ENCODE measurements around the gene SUGP1.

The SUGP1 gene

DNA sequence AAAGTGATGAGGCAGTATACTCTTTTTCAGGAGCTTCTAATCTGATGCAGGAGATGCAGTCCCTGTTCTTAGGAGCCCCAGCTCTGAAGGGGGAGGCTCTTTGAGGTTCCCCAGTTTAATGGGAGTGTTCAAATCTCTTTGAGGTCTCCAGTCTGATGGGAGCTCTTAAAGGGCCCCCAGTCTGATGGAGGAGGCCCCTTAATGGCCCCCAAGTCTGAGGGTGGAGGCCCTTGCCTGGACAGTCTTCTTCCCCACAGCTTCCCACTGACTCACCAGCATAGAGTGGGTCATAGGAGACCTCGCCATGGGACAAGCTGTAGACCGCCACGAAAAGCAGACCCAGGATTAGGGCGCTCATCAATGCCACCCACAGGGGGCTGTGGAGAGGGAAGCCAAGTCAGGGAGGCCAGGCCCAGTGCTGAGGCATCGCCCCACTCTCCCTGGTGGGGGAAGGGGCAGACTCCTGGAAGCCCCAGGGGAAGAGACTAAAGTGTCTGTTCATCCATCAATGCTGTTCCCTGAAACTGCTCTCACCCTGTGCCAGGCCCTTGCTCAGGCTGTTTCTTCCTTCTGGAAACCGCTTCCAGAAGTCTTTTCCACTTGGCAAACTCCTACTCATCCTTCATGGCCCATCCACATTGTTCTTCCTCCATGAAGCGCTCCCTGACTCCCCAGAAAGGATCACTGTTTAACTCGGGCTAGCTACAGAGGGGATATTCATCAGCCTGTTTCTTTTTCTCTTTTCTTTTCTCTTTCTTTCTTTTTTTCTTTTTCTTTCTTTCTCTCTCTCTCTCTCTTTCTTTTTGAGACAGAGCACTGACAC lies 49.3 kb downstream of the SUGP1 start:
- no peak overlapping the region for H3K9ac ChIP-seq (ENCODE audit: low read depth, low read length)
- H3K27me3 ChIP-seq (ENCODE audit: insufficient read depth, low read length, poor library complexity): no peaks in the 10 kb centered on the region
- TF ChIP-seq, protein P1, sequence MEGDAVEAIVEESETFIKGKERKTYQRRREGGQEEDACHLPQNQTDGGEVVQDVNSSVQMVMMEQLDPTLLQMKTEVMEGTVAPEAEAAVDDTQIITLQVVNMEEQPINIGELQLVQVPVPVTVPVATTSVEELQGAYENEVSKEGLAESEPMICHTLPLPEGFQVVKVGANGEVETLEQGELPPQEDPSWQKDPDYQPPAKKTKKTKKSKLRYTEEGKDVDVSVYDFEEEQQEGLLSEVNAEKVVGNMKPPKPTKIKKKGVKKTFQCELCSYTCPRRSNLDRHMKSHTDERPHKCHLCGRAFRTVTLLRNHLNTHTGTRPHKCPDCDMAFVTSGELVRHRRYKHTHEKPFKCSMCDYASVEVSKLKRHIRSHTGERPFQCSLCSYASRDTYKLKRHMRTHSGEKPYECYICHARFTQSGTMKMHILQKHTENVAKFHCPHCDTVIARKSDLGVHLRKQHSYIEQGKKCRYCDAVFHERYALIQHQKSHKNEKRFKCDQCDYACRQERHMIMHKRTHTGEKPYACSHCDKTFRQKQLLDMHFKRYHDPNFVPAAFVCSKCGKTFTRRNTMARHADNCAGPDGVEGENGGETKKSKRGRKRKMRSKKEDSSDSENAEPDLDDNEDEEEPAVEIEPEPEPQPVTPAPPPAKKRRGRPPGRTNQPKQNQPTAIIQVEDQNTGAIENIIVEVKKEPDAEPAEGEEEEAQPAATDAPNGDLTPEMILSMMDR (IDR thresholded peaks at IDR 0.05; ENCODE audit: borderline replicate concordance, extremely low read depth, low read length, poor library complexity, severe bottlenecking): no peak
- TF ChIP-seq EZH2 (IDR thresholded peaks at IDR 0.05; ENCODE audit: borderline replicate concordance, low read depth, low read length, severe bottlenecking): no peak
- H3K4me3 ChIP-seq (ENCODE audit: low read depth in 1 of 2, low read length in 2 of 2): no peak overlapping the region
- no peak overlapping the region for H3K4me2 ChIP-seq (ENCODE audit: insufficient read depth, low read length)
- H4K20me1 ChIP-seq (ENCODE audit: insufficient read depth, low read length): peaks cover 8% of the 10 kb centered on the region
- no peak overlapping the region for H3K27ac ChIP-seq (ENCODE audit: low read length)
- DNase-seq: no peak
- no peaks in the 10 kb centered on the region for H3K9me3 ChIP-seq (ENCODE audit: insufficient read depth, low read length, severe bottlenecking)
- no peak for ATAC-seq (ENCODE audit: insufficient read depth, low read depth)
- H2AFZ ChIP-seq (ENCODE audit: low read depth, low read length): no peak overlapping the region
- H3K4me1 ChIP-seq (ENCODE audit: insufficient read depth, low read length): no peaks in the 10 kb centered on the region
- H3K79me2 ChIP-seq (ENCODE audit: insufficient read depth, low read length): no peaks in the 10 kb centered on the region
- peaks cover 9% of the 10 kb centered on the region for H3K36me3 ChIP-seq (ENCODE audit: insufficient read depth, low read length)

DNA sequence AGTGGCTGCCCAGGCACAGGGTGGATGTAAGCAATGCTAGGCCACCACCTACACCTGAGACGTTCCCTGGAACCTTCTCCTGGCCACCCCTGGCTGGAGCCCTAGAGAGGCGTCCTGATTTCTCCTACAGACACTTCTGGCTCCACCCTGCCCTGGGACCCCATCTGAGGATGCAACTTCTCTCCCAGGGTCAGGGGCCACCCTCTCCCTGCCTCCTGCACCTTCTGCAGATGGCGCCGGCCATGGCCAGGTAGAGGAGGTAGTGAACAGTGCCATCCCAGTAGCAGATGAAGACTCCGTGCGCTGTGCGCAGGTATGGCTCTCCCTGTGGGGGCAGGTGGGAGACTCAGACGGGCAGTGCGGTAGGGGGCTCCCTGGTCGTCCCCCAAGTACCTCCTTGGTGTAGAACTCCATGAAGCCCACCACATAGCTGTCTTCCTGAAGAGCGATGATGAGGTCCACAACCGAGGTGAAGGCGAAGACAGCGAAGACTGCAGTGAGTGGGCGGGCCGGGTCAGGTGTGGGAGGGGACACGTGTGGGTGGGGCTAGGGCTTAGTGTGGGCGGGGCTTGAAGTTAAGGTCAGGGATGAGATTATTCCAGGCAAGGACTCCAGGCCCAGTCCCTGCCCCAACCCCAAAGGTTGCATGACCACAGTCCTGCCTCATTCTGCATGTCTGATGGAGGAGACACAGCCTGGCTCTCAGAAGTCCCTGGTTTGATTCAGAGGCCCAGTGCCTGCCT lies 50.2 kb downstream of the SUGP1 start:
- ATAC-seq (ENCODE audit: insufficient read depth, low read depth): no peak
- Histone ChIP-seq H3K27me3 (ENCODE audit: insufficient read depth, low read length, poor library complexity) (no peaks in the 10 kb centered on the region), H3K36me3 (ENCODE audit: insufficient read depth, low read length) (peaks cover 1% of the 10 kb centered on the region; the same call in 1 of the 2 replicates), H3K4me2 (ENCODE audit: insufficient read depth, low read length) (no peak overlapping the region), H2AFZ (ENCODE audit: low read depth, low read length) (no peak overlapping the region), H3K27ac (ENCODE audit: low read length) (no peak overlapping the region), H4K20me1 (ENCODE audit: insufficient read depth, low read length) (peaks cover 7% of the 10 kb centered on the region), H3K79me2 (ENCODE audit: insufficient read depth, low read length) (no peaks in the 10 kb centered on the region), H3K4me3 (ENCODE audit: low read depth in 1 of 2, low read length in 2 of 2) (no peak overlapping the region), H3K9ac (ENCODE audit: low read depth, low read length) (no peak overlapping the region), H3K4me1 (ENCODE audit: insufficient read depth, low read length) (no peaks in the 10 kb centered on the region), H3K9me3 (ENCODE audit: insufficient read depth, low read length, severe bottlenecking) (no peaks in the 10 kb centered on the region)
- TF ChIP-seq, protein P1 (IDR thresholded peaks at IDR 0.05; ENCODE audit: borderline replicate concordance, extremely low read depth, low read length, poor library complexity, severe bottlenecking): no peak
- TF ChIP-seq EZH2 (IDR thresholded peaks at IDR 0.05; ENCODE audit: borderline replicate concordance, low read depth, low read length, severe bottlenecking): no peak
- DNase-seq: no peak

DNA sequence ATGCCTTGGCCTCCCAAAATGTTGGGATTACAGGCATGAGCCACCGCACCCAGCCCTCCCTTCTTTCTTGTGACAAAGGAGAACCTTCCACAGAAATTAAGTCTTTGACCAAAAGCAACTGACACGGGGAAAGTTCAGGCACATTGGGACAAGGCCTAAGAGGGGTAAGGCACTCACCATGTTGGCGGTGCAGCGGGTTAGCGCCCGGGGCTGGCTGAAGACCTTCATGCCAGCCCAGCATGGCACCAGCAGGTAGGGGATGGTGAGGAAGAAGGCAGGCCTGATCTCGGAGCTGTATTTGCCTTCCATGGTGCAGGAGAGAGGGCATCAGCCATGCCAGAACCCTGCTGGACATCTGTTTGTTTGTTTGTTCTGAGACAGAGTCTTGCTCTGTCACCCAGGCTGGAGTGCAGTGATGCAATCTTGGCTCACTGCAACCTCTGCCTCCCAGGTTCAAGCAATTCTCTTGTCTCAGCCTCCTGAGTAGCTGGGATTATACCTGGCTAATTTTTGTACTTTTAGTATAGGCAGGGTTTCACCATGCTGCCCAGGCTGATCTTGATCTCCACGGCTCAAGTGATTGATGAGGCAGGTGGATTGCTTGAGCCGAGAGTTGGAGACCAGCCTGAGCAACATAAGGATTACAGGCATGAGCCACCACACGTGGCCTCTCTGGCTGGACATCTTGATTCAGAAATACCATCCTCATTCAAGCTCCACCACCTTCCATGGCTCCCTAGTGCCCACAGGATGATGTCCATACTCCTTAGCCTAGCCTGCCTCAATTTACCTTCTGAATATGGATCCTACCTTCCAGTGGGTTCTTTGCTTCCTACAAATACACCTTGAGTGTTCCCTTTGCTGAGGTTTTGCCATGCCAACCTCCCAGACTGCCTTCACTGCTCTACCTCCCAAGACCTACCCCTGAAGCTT lies 51.6 kb downstream of the SUGP1 start:
- Histone ChIP-seq H3K79me2 (ENCODE audit: insufficient read depth, low read length) (no peaks in the 10 kb centered on the region), H3K27ac (ENCODE audit: low read length) (no peak overlapping the region), H3K4me3 (ENCODE audit: low read depth in 1 of 2, low read length in 2 of 2) (no peak overlapping the region), H2AFZ (ENCODE audit: low read depth, low read length) (no peak overlapping the region), H4K20me1 (ENCODE audit: insufficient read depth, low read length) (peaks cover 5% of the 10 kb centered on the region; the same call in 1 of the 2 replicates), H3K4me2 (ENCODE audit: insufficient read depth, low read length) (no peak overlapping the region), H3K27me3 (ENCODE audit: insufficient read depth, low read length, poor library complexity) (no peaks in the 10 kb centered on the region), H3K9ac (ENCODE audit: low read depth, low read length) (no peak overlapping the region), H3K9me3 (ENCODE audit: insufficient read depth, low read length, severe bottlenecking) (no peaks in the 10 kb centered on the region), H3K4me1 (ENCODE audit: insufficient read depth, low read length) (no peaks in the 10 kb centered on the region), H3K36me3 (ENCODE audit: insufficient read depth, low read length) (no peaks in the 10 kb centered on the region)
- ATAC-seq (ENCODE audit: insufficient read depth, low read depth): no peak
- no peak for DNase-seq
- TF ChIP-seq EZH2 (IDR thresholded peaks at IDR 0.05; ENCODE audit: borderline replicate concordance, low read depth, low read length, severe bottlenecking): no peak
- TF ChIP-seq, protein P1 (IDR thresholded peaks at IDR 0.05; ENCODE audit: borderline replicate concordance, extremely low read depth, low read length, poor library complexity, severe bottlenecking): no peak

Measured in DND-41 (cell line).